Measurements from ENCODE around the gene CDK1.

DNA sequence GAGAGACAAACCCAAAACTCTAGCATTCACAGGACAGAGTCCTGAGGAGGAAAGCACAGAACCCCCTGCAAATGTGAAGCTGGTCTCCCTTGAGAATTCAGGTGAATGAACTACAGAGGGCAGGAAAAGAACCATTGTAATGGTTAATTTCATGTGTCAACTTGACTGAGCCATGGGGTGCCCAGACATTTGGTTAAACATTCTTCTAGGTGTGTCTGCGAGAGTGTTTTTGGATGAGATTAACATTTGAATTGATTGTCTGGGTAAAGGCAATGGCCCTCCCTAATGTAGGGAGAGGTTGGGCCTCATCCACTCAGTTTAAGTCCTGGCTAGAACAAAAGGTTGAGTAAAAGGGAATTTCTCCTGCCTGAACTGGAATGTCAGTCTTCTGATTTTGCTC, 15.7 kb upstream of the CDK1 start:
- TF ChIP-seq CTCF (IDR thresholded peaks at IDR 0.05; ENCODE audit: insufficient read depth, low read length, poor library complexity, severe bottlenecking): no peak
- TF ChIP-seq EZH2phosphoT487 (conservative IDR thresholded peaks at IDR 0.05; ENCODE audit: low read length): no peak

All from SU-DHL-6 (cell line).